UCSD-AML1 (cell line): Measurements from ENCODE around the gene EIF3F.

Source experiments
- DNase-seq: peaks from one replicate; lab custom pipeline; 2025; ENCODE audit not compliant: unreplicated experiment; lab: John Stamatoyannopoulos, UW

EIF3F gene

DNA sequence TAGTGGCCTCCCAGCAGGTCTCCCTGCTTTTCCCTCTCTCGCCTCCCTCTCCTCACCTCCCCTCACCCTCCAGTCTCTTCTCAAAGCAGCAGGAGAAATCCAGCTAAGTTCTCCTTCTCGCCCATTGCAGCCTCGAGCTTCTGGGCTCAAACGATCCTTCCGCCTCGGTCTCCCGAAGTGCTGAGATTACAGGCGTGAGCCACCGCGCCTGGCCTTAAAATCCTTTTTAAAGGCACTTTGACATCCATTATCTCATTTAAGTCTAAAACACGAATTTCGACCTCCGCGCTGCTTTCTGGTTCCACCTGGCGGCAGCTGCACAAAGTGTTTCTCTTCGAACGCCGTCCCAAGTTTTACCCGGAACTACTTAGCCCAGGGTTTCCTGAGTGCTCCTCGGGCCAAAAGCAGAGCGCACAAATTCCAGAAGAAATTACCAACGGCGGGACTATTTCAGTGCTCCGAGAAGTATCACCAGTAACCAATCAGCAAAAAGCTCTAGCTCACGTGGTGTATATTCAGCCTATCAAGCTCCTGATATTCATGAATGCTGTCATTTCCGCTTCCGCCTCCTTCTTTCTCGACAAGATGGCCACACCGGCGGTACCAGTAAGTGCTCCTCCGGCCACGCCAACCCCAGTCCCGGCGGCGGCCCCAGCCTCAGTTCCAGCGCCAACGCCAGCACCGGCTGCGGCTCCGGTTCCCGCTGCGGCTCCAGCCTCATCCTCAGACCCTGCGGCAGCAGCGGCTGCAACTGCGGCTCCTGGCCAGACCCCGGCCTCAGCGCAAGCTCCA, at the start of gene EIF3F:
EIF3F (plus strand) TSS at position 570 of the 792 bp plus-strand sequence; CDS start at position 586, 16 bp downstream.
- peak; percentile 91 for DNase-seq

GRCh38 chr11:7941146-7941545, 46.0 kb upstream of the EIF3F start:
- DNase-seq = no peak

GRCh38 chr11:7941608-7942007, 45.5 kb upstream of the EIF3F start, which contains the start of gene OR10A3:
Gene OR10A3, minus strand, starts transcription at chr11:7941708. Its CDS starts 2,188 bp downstream, at chr11:7939520.
- no peak for DNase-seq

DNA sequence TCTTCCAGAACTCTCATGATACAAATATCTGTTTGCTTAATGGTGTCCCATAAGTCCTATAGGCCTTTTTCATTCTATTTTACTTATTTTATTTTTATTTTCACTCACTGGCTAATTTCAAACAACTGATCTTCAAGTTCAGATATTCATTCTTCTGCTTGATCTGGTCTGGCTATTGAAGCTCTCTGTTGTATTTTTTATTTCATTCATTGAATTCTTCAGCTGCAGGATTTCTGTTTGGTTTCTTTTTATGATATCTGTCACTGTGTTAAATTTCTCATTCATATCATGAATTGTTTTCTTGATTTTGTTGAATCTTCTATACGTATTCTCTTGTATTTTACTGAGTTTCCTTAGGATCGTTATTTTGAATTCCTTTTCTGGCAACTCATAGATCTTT, 43.0 kb upstream of the EIF3F start:
- DNase-seq = no peak

DNA sequence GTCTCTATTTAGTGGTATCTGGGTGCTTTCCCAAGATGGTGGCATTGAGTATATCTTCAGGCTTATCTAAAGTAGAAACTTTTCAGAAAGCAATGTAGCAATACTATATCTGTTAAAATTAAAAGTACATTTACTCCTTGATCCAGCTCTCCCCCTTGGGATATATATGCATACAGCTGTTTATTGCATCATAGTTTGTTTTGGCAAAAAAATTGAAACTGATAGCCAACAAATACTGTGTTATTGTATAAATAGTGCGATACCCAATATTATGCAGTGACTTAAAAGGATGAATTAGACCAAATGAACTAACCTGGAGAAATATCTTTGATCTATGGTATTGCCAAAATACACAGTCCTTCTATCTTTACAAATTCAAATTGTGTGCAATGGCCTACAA, 37.2 kb upstream of the EIF3F start:
- no peak for DNase-seq

DNA sequence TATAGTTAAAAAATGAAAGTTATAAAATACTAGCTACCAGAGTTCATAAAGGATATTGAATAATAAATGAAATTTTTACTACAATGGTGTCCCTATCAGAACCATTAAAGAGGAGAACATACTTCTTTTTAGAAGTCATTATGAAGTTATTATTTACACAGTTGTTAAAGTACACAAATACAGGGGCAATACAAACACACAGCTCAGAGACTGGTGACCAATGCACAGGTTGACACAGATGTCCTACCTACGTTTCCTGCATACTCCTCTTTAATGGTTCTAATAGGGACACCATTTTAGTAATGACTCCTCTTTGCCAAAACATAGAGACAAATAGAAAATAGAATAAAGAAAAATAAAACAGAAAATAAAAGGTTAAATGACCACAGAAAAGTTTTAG, 31.9 kb upstream of the EIF3F start:
- DNase-seq = no peak

DNA sequence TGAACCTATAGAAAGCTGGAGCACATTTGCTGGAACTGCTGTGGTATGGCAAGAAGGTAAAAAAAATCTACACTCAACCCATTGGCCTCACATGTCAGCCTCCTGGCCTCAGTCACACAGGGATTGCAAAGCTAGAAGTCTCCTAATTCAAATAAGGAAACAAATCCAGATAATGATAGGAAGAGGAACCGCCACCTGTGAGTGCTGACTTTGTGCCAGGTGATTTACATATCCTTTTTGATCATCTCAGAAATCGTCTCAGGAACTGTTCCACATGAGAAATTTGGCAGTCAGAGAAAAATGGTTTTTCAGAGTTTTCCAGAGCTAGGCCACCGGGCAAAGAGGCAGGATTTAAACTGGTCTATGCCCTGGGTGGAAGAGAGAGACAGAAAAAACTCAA, 22.9 kb upstream of the EIF3F start:
- no peak for DNase-seq

- DNase-seq = no peak
These were observed 22.3 kb upstream of the EIF3F start for GRCh38 chr11:7964873-7965272.

GRCh38 chr11:7965386-7965785, 21.8 kb upstream of the EIF3F start, which contains the start of gene NLRP10:
Gene NLRP10, minus strand, starts transcription at chr11:7965447. Its CDS starts 1,952 bp downstream, at chr11:7963495.
- DNase-seq = no peak

DNA sequence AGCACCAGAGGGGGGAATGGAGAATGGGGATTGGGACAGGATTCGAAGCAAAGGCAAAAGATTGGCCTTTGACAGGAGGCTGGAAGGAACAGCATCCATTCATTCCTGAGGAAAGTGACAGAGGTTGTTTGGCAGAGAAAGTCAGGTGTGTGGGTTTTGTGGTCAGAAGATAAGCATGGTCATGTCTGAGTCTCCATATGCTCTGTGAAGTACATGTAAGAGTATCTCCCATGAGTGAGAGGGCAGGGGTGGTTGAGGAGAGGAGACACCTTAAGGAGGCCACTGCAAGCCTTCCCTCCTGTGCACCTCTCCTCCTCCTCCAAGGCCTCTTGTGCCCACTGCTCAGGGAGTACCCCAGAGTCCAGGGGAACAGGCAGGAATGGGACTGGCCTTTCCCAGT, 20.0 kb upstream of the EIF3F start:
- DNase-seq = no peak

GRCh38 chr11:7967826-7968225, 19.3 kb upstream of the EIF3F start:
- DNase-seq = no peak

GRCh38 chr11:7968686-7969085, 18.5 kb upstream of the EIF3F start:
- DNase-seq = no peak

GRCh38 chr11:7969756-7970646, 17.1 kb upstream of the EIF3F start:
- no peak for DNase-seq

DNA sequence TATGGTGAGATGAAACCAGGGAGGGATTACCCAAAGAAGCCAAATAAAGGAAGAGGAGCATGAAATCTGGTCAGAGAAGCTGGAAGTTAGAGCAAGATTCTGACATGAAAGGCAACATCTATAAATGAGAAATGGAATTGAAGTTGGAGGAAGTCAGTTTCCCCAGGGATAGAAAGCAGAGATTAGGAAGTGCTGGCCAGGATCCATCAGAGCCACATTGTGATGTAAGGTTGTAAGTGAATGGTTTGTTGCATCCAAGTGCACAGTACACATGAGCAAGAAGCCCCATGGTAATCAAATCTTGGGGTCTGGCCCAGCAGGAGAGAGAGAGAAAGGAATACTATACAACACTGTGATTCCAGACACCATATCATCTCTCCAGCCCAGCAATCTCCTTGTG, 15.3 kb upstream of the EIF3F start:
- no peak for DNase-seq

GRCh38 chr11:7973011-7973410, 14.1 kb upstream of the EIF3F start:
- DNase-seq = no peak

GRCh38 chr11:7974668-7975067, 12.5 kb upstream of the EIF3F start:
- DNase-seq = no peak

- no peak for DNase-seq
These were observed 9.8 kb upstream of the EIF3F start for GRCh38 chr11:7977232-7977917.

- DNase-seq = no peak
These were observed 5.4 kb upstream of the EIF3F start for GRCh38 chr11:7981619-7982157.

GRCh38 chr11:7982582-7983119, 4.5 kb upstream of the EIF3F start:
- no peak for DNase-seq

DNA sequence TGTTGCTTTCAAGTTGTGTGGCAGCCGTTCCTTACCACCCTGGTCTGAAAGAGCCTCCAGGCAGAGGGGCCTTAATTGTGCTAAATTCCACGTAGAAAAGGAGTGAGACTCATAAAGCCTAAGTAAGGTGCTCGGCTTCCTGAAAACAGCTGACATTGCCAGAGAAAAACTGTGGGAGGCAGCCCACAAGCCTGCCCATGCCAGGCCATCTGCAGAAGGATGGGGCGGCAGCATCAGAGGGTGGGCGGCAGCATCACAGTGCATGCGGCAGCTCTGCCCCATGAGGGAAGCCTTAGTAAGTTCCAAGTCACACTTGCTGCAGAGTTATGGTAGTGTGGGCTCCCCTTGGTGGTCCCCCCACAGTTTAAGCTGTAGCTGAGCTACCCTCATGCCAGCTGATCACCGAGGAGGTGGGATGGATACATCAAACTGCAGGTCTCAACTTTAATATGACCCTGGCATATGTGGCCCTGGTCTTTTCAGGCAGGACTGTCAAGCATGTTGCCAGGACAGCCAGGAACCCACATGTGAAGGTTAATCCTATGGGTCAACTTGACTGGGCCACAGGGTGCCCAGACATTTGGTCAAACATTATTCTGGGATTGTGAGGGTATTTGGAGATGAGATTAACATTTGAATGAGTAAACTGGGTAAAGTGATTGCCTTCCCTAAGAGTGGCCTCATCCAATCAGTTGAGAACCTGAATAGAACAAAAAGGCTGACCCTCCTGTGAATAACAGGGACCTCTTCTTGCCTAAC, 3.1 kb upstream of the EIF3F start:
- no peak for DNase-seq
